A549 treated with AZD9567 at 1 μM for 4 hours (cell line): ENCODE results near the gene RETREG3. TPM values are rescaled to one million over a fixed set of nuclear protein-coding genes. Genes with fewer than 3 reads are reported as not detected.

Experiments used
- total RNA-seq: library from RNA; stranded (reverse); fragments of 200-300 nt; extraction: Qiagen RNA extraction; gene quantifications from 5 replicates; pipeline ENCODE4 v1.2.3, GENCODE V29; 2022; ENCODE audit not compliant: insufficient read depth

Gene RETREG3
- total RNA-seq = 26.7 to 33.0 TPM (median 28.0 TPM) in 5 replicates

GRCh38 chr17:42609182-42609813 lies at the start of gene RETREG3, which contains the start of gene TUBG1:
Gene RETREG3 (minus strand): TSS chr17:42609374. CDS start chr17:42609324, 50 bp downstream.
Gene TUBG1 (plus strand): TSS chr17:42609683. CDS start chr17:42609738, 55 bp downstream.

GRCh38 chr17:42577532-42578281 lies 31.5 kb downstream of the RETREG3 start, which contains the start of gene PSMC3IP:
Gene PSMC3IP (minus strand): TSS chr17:42577729. CDS start chr17:42577686, 43 bp downstream.

GRCh38 chr17:42566883-42567573 lies 42.1 kb downstream of the RETREG3 start, which contains the start of gene MLX:
Gene MLX (plus strand): TSS chr17:42567100. CDS start chr17:42567125, 25 bp downstream.

GRCh38 chr17:42561897-42562387 lies 47.2 kb downstream of the RETREG3 start, which contains the start of gene COASY:
Gene COASY (plus strand): TSS chr17:42562148. CDS start chr17:42562623, 475 bp downstream.

GRCh38 chr17:42552736-42553135 lies 56.4 kb downstream of the RETREG3 start, which contains the start of gene HSD17B1:
Gene HSD17B1 (plus strand): TSS chr17:42552923. CDS start chr17:42552934, 11 bp downstream.

GRCh38 chr17:42536048-42536371 lies 73.2 kb downstream of the RETREG3 start, which contains the start of gene NAGLU:
Gene NAGLU (plus strand): TSS chr17:42536241. CDS start chr17:42536273, 32 bp downstream.

Other genes starting within 250 kb of the RETREG3 start
- gene STAT3, start 220.9 kb downstream of the RETREG3 start, total RNA-seq = 67.5 to 78.4 TPM (median 69.2 TPM) in 5 replicates
- gene CAVIN1, start 186.1 kb downstream of the RETREG3 start, total RNA-seq = 369 to 442 TPM (median 394 TPM) in 5 replicates
- 35.3 to 42.8 TPM (median 36.6 TPM) in 5 replicates for gene ATP6V0A1, start 150.5 kb downstream of the RETREG3 start, total RNA-seq
- 30.0 to 49.1 TPM (median 45.8 TPM) in 5 replicates for gene NAGLU, start 73.1 kb downstream of the RETREG3 start, total RNA-seq
- gene HSD17B1, start 56.5 kb downstream of the RETREG3 start, total RNA-seq = 1.4 to 1.8 TPM (median 1.7 TPM) in 4 of 5 replicates, not detected in the other
- 96.7 to 132 TPM (median 120 TPM) in 5 replicates for gene COASY, start 47.2 kb downstream of the RETREG3 start, total RNA-seq
- 60.3 to 64.2 TPM (median 63.2 TPM) in 5 replicates for gene MLX, start 42.3 kb downstream of the RETREG3 start, total RNA-seq
- gene PSMC3IP, start 31.6 kb downstream of the RETREG3 start, total RNA-seq = 33.7 to 40.5 TPM (median 36.2 TPM) in 5 replicates
- 143 to 167 TPM (median 150 TPM) in 5 replicates for gene TUBG1, start 309 bp upstream of the RETREG3 start, total RNA-seq
- 17.8 to 25.5 TPM (median 24.6 TPM) in 5 replicates for gene TUBG2, start 49.9 kb upstream of the RETREG3 start, total RNA-seq
- gene PLEKHH3, start 67.6 kb upstream of the RETREG3 start, total RNA-seq = 14.7 to 17.2 TPM (median 15.3 TPM) in 5 replicates
- 0.25 to 2.1 TPM (median 0.44 TPM) in 5 replicates for gene CCR10, start 72.5 kb upstream of the RETREG3 start, total RNA-seq
- 5.1 to 6.3 TPM (median 5.7 TPM) in 5 replicates for gene CNTNAP1, start 73.2 kb upstream of the RETREG3 start, total RNA-seq
- 6.6 to 12.7 TPM (median 12.2 TPM) in 5 replicates for gene EZH1, start 135.7 kb upstream of the RETREG3 start, total RNA-seq
- 0.37 to 0.91 TPM (median 0.82 TPM) in 4 of 5 replicates, not detected in the other for gene RAMP2, start 151.9 kb upstream of the RETREG3 start, total RNA-seq
- 120 to 147 TPM (median 124 TPM) in 5 replicates for gene VPS25, start 164.1 kb upstream of the RETREG3 start, total RNA-seq
- 1.3 to 2.0 TPM (median 1.8 TPM) in 4 of 5 replicates, not detected in the other for gene WNK4, start 171.2 kb upstream of the RETREG3 start, total RNA-seq
- gene COA3, start 189.3 kb upstream of the RETREG3 start, total RNA-seq = 123 to 134 TPM (median 124 TPM) in 5 replicates
- gene CNTD1, start 189.5 kb upstream of the RETREG3 start, total RNA-seq = 0.06 to 0.19 TPM (median 0.06 TPM) in 4 of 5 replicates, not detected in the other
- 77.7 to 99.1 TPM (median 84.7 TPM) in 5 replicates for gene BECN1, start 214.9 kb upstream of the RETREG3 start, total RNA-seq
- gene PSME3, start 224.0 kb upstream of the RETREG3 start, total RNA-seq = 223 to 270 TPM (median 236 TPM) in 5 replicates
- gene AOC2, start 235.2 kb upstream of the RETREG3 start, total RNA-seq = 0.77 to 3.0 TPM (median 2.4 TPM) in 5 replicates
- 1.2 to 2.0 TPM (median 1.5 TPM) in 5 replicates for gene AOC3, start 241.8 kb upstream of the RETREG3 start, total RNA-seq